Heart right ventricle (tissue), 16 donors: Measurements from ENCODE around the gene LAPTM4A. TPM values are rescaled to one million over a fixed set of nuclear protein-coding genes. Genes with fewer than 3 reads are reported as not detected.

ENCODE experiments used
- ATAC-seq, 8 donors: fragments of 200-7000 bp; cut with Tn5 transposase; one replicate each; pipeline ENCODE4 v1.9.1; 2020; ENCODE audit warnings: mild to moderate bottlenecking in 8 of 8, moderate library complexity in 8 of 8, moderate number of reproducible peaks in 1 of 8
- DNase-seq, 2 donors: peaks; one replicate each; pipeline ENCODE4 v3.0.0-alpha.2; 2020
- H3K27ac ChIP-seq, 10 donors: fragments of 200-600 bp; sonication (generic) in 2 of 10; one replicate each; pipeline versions ENCODE4 v1.5.0 to v1.8.0; 2020 to 2022; ENCODE audit warnings: mild to moderate bottlenecking in 3 of 10
- H3K27me3 ChIP-seq, 7 donors: fragments of 200-600 bp; one replicate each; pipeline ENCODE4 v1.8.0; 2021 to 2022; ENCODE audit warnings: mild to moderate bottlenecking in 2 of 7
- H3K36me3 ChIP-seq, 9 donors: fragments of 200-600 bp; sonication (generic) in 1 of 9; one replicate each; pipeline versions ENCODE4 v1.5.0 to v1.8.0; 2020 to 2022; ENCODE audit warnings: mild to moderate bottlenecking in 2 of 9
- H3K4me1 ChIP-seq, 9 donors: fragments of 200-600 bp; sonication (generic) in 1 of 9; one replicate each; pipeline versions ENCODE4 v1.5.0 to v1.8.0; 2020 to 2022; ENCODE audit warnings: mild to moderate bottlenecking in 4 of 9
- H3K4me3 ChIP-seq, 10 donors: fragments of 200-600 bp; sonication (generic) in 2 of 10; one replicate each; pipeline versions ENCODE4 v1.5.0 to v1.8.0; 2020 to 2022; ENCODE audit warnings: mild to moderate bottlenecking in 7 of 10, moderate library complexity in 2 of 10
- H3K9me3 ChIP-seq, 11 donors: fragments of 200-600 bp in 10 of 11; sonication (generic) in 2 of 11; one replicate each; pipeline versions ENCODE4 v1.5.0 to v1.8.0; 2013 to 2022; ENCODE audit warnings: mild to moderate bottlenecking in 2 of 11, control low read depth in 1 of 11, moderate library complexity in 1 of 11
- WGBS, 2 donors: extraction: QIAGEN DNeasy Blood & Tissue Kit; methylation state at CpG; one replicate each; pipeline ENCODE4 v1.1.7; 2013; ENCODE audit warnings: inconsistent platforms in 1 of 2; 5-methylcytosine and 5-hydroxymethylcytosine counted together
- intact Hi-C, 10 donors: fragments of 100-400 bp; cut with DNase I; formaldehyde crosslinking; loops; one replicate each; pipeline versions ENCODE4 v1.11.1 to v1.14.2; 2022
- polyA plus RNA-seq, 2 donors: library from polyadenylated mRNA; stranded (reverse); fragments of 200-250 nt; gene quantifications; one replicate each; pipeline ENCODE4 v1.2.3, GENCODE V29; 2013
- total RNA-seq, 10 donors: library from RNA; stranded (reverse); fragmentation: NEBNext Ultra II Directional in 3 of 10; extraction: Animal tissue kit (Norgen Biotek cat#: 25700) in 3 of 10; gene quantifications; one replicate each; pipeline versions ENCODE4 v1.2.1 to v1.2.4, GENCODE V29; 2021 to 2023
- TF ChIP-seq, protein P1 (sequence below), 9 donors: fragments of 200-600 bp; sonication (generic) in 2 of 9; IDR thresholded peaks; one replicate each; pipeline versions ENCODE4 v1.5.0 to v1.8.0; 2021 to 2022; ENCODE audit warnings: antibody characterized with exemption in 9 of 9, mild to moderate bottlenecking in 5 of 9, moderate library complexity in 1 of 9
- donor health status: Arrhythmogenic right ventricular cardiomyopathy.
- donor health status: ischemic (EF 13 %, LVEDD 7.1; RV severe dilation, severe dysfunction).
- donor health status: healthy with polysubstance abuse.
- donor health status: DM: no; HTN: yes; CAD: no.
- donor health status: DM: no; HTN: no; CAD: no.
- donor health status: ischemic (EF 25% LVEDD 6.9; RV normal size, moderate dysfunction).
- donor health status: ischemic (EF 25% LVEDD 5.7; RV mildly dilated, moderate dysfunction).
- donor health status: healthy.
- donor health status: DM: yes; HTN: yes; CAD: no.
- donor health status: Ischemic cardiomyopathy.
- donor health status: ischemic (EF 35%, LVEDD 5.7; RV mildly dilated, moderate dysfunction).
- donor health status: nonischemic (EF 11% LVEDD 7.7; RV severe dilation, severe dysfunction).
- donor health status: DM: yes; HTN: yes; CAD: no.
- donor health status: PGD.
- donor health status: ischemic (EF 29% LVEDD 5.4; RV normal size, mild dysfunction).
- donor health status: nonischemic (EF 23%, LVEDD 6.1; RV moderate dilation, normal function).

The LAPTM4A gene
- total and polyA plus RNA-seq, 12 donors, result 83.3 to 325 (median 183) TPM

DNA sequence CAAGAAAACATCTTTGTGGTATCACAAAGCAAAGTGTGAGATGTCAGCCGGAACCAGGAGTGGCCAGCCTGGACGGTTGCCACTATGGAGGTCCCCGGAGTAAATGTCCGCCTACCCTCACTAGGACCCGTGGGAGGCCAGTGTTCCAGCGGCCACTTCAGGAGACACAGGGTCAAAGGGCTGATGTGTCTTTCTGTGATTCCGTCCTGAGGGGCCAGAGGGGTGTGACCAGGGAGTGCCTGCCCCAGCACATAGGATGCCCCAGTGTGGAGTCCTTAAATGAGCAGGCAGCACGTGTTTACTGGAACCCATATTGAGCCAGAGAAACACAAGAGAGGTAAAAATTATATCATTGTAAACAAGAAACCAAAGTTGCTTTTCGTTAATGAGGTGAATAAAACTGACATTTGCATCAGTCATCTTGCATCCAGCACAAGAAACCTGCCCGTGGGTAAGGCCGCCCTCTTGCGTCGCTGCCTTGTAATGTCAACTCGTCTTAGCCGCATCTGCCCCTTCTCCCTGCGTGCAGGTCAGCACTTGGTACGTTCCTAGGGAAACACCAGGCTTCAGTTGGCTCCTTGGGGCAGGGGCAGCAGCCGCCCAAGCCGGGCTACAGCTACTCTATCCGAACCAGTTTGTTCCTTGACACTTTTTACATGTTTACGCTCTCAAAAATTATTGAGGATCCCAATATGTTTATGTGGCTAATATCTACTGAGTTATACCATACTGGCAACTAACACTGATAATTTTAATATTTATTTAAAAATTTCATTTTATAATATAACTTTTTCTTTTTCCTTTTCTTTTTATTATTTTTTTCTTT is 46.7 kb upstream of the LAPTM4A start:
- ATAC-seq (peak; percentile 76 to 89 (median 84)), DNase-seq (peak; percentile 79 to 85)
- Histone ChIP-seq H3K27ac (no peak overlapping the region), H3K4me3 (no peak overlapping the region), H3K36me3 (no peaks in the 10 kb centered on the region), H3K4me1 (peaks cover 0 to 11% (median 6%) of the 10 kb centered on the region in 9 donors), H3K27me3 (peaks cover 0 to 4% (median 0%) of the 10 kb centered on the region in 7 donors), H3K9me3 (peaks cover 0 to 21% (median 7%) of the 10 kb centered on the region in 11 donors)
- intact Hi-C loops, result loop anchor here in 9 of 10 donors (1.0 to 5.0 kb wide), 6 partner anchors 83 to 143 kb away; no protein-coding TSS in a partner anchor
- WGBS, 2 donors, result 17 to 20% methylated on average over 21 of the region's 21 CpGs
- TF ChIP-seq, protein P1, sequence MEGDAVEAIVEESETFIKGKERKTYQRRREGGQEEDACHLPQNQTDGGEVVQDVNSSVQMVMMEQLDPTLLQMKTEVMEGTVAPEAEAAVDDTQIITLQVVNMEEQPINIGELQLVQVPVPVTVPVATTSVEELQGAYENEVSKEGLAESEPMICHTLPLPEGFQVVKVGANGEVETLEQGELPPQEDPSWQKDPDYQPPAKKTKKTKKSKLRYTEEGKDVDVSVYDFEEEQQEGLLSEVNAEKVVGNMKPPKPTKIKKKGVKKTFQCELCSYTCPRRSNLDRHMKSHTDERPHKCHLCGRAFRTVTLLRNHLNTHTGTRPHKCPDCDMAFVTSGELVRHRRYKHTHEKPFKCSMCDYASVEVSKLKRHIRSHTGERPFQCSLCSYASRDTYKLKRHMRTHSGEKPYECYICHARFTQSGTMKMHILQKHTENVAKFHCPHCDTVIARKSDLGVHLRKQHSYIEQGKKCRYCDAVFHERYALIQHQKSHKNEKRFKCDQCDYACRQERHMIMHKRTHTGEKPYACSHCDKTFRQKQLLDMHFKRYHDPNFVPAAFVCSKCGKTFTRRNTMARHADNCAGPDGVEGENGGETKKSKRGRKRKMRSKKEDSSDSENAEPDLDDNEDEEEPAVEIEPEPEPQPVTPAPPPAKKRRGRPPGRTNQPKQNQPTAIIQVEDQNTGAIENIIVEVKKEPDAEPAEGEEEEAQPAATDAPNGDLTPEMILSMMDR (IDR thresholded peaks at IDR 0.05), result peak; percentile 68 to 96 (median 91)

DNA sequence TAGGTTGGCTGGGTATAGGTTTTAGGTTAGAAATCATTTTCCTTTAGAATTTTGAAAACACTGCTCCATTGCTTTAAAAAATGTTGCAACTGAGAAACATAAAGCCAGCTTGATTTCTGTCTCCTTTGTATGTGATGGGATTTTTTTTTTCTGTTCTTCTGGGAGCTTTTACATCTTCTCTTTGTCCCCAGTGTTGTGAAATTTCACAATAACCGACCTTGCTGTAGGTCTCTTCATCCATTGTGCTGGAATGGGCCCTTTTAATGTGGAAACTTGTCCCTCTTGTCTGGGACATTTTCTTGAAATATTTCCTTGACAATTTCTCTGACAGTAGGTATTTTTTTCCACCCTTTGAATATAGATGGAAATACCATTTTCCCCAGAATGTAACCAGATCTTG is 44.0 kb upstream of the LAPTM4A start:
- Histone ChIP-seq H3K9me3 (no peaks in the 10 kb centered on the region), H3K4me3 (no peak overlapping the region), H3K27ac (no peak overlapping the region), H3K4me1 (peaks cover 0 to 33% (median 16%) of the 10 kb centered on the region in 9 donors), H3K36me3 (no peaks in the 10 kb centered on the region), H3K27me3 (peaks cover 0 to 4% (median 0%) of the 10 kb centered on the region in 7 donors)
- TF ChIP-seq, protein P1 (IDR thresholded peaks at IDR 0.05), result no peak
- DNase-seq, result no peak
- no peak for ATAC-seq
- intact Hi-C loops, result loop anchor here in 5 of 10 donors (1.0 to 5.0 kb wide), 4 partner anchors 79 to 138 kb away; no protein-coding TSS in a partner anchor
- WGBS, 2 donors, result 92% methylated on average over 1 of the region's 1 CpG

DNA sequence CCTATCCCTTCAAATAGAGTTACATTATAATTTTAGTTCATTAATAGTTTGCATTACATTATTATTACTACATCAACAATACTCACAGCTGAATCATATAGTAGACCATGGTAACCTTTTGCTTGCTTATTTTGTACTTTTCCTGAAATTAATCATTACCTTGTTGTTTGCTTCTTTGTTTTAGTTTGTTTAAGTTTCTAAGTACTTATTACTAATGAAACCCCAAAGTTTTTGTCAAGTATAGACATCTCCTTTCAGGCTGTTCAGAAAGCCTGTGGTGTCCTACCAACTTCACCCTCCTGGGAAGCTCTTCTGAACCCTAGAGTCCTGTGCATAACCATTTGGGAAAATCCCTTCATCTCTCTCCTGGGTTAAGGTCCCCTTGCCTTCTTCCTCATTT is 43.5 kb upstream of the LAPTM4A start:
- Histone ChIP-seq H3K36me3 (no peaks in the 10 kb centered on the region), H3K9me3 (no peaks in the 10 kb centered on the region)
- no peak for ATAC-seq

DNA sequence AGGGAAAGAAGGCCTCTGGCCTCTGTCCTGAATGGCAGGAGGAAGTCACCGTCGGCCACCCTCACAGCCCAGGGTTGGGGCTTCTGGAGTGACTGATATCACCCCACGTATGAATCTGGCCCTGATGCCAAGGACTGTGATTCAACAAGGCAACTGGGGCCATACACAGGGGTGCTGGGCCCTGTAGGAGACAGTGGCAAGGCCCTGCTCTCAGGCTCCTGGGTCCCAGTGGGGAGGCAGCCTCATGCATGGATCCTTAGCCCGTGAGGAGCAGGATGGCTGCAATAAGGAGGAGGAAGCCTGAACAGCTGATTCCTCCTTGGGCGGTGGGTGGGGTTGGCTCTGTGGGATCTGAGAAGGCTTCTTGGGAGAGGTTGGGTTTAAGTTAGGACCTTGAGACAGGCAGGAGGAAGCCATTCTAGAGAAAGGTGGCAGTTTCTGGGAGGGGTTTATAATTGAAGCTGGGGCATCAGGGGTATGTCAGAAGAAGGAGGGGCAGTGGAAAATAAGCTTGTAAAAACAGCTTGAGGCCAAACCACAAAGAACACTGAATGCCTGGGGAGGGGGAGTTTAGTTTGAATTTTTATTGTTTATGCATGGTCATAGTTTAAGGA is 42.8 kb upstream of the LAPTM4A start:
- Histone ChIP-seq H3K36me3 (no peaks in the 10 kb centered on the region), H3K9me3 (no peaks in the 10 kb centered on the region), H3K27ac (no peak overlapping the region), H3K4me3 (no peak overlapping the region), H3K4me1 (peaks cover 0 to 33% (median 16%) of the 10 kb centered on the region in 9 donors), H3K27me3 (peaks cover 0 to 4% (median 0%) of the 10 kb centered on the region in 7 donors)
- intact Hi-C loops, result loop anchor here in 5 of 10 donors (1.0 to 5.0 kb wide), 5 partner anchors 42 to 137 kb away; partner anchors contain the start of gene LAPTM4A (in 1 of the 5)
- WGBS, 2 donors, result 56 to 57% methylated on average over 5 of the region's 5 CpGs
- ATAC-seq, result peak in 1 of 8 donors; percentile 22
- DNase-seq, result no peak
- TF ChIP-seq, protein P1 (IDR thresholded peaks at IDR 0.05), result no peak

More for the DNA sequence above, 43.5 kb upstream of the LAPTM4A start:
- H3K4me1 ChIP-seq, result peaks cover 0 to 33% (median 16%) of the 10 kb centered on the region in 9 donors
- H3K4me3 ChIP-seq, result no peak overlapping the region
- H3K27ac ChIP-seq, result no peak overlapping the region
- intact Hi-C loops, result loop anchor here in 7 of 10 donors (1.0 to 5.0 kb wide), 5 partner anchors 43 to 138 kb away; partner anchors contain the start of gene LAPTM4A (in 1 of the 7)
- H3K27me3 ChIP-seq, result peaks cover 0 to 4% (median 0%) of the 10 kb centered on the region in 7 donors
- DNase-seq, result no peak
- TF ChIP-seq, protein P1 (IDR thresholded peaks at IDR 0.05), result no peak
